ENCODE measurements around the gene PRMT9. TPM values are rescaled to one million over a fixed set of nuclear protein-coding genes. Genes with fewer than 3 reads are reported as not detected.

The PRMT9 gene
- total RNA-seq, 1 donor from 2014 or later, result 12.0 TPM

GRCh38 chr4:147644471-147644870 lies 39.5 kb downstream of the PRMT9 start:
- Histone ChIP-seq H3K36me3 (ENCODE audit: control insufficient read depth in 3 of 3, insufficient read depth in 3 of 3, low read length in 3 of 3) (peaks cover 6 to 14% (median 12%) of the 10 kb centered on the region in 3 donors), H3K4me3 (ENCODE audit: low read length in 3 of 3) (no peak overlapping the region), H3K27ac (ENCODE audit: low read depth, low read length) (no peak overlapping the region), H3K27me3 (ENCODE audit: control insufficient read depth in 3 of 3, insufficient read depth in 3 of 3, low read length in 3 of 3) (no peaks in the 10 kb centered on the region), H3K9me3 (ENCODE audit: control insufficient read depth in 3 of 3, low read length in 3 of 3) (no peaks in the 10 kb centered on the region), H3K9ac (ENCODE audit: low read depth in 1 of 3, low read length in 3 of 3) (no peak overlapping the region), H3K4me1 (ENCODE audit: control insufficient read depth in 3 of 3, insufficient read depth in 3 of 3, low read length in 3 of 3) (peaks cover 0 to 2% (median 0%) of the 10 kb centered on the region in 3 donors)

- peaks cover 6 to 11% (median 10%) of the 10 kb centered on the region in 3 donors for H3K36me3 ChIP-seq (ENCODE audit: control insufficient read depth in 3 of 3, insufficient read depth in 3 of 3, low read length in 3 of 3)
- no peak overlapping the region for H3K4me3 ChIP-seq (ENCODE audit: low read length in 3 of 3)
- no peak overlapping the region for H3K27ac ChIP-seq (ENCODE audit: low read depth, low read length)
- H3K4me1 ChIP-seq (ENCODE audit: control insufficient read depth in 3 of 3, insufficient read depth in 3 of 3, low read length in 3 of 3), result peaks cover 0 to 2% (median 0%) of the 10 kb centered on the region in 3 donors
- no peaks in the 10 kb centered on the region for H3K9me3 ChIP-seq (ENCODE audit: control insufficient read depth in 3 of 3, low read length in 3 of 3)
- H3K9ac ChIP-seq (ENCODE audit: low read depth in 1 of 3, low read length in 3 of 3), result no peak overlapping the region
- no peaks in the 10 kb centered on the region for H3K27me3 ChIP-seq (ENCODE audit: control insufficient read depth in 3 of 3, insufficient read depth in 3 of 3, low read length in 3 of 3)
Measured at GRCh38 chr4:147643616-147644015, 40.3 kb downstream of the PRMT9 start.

DNA sequence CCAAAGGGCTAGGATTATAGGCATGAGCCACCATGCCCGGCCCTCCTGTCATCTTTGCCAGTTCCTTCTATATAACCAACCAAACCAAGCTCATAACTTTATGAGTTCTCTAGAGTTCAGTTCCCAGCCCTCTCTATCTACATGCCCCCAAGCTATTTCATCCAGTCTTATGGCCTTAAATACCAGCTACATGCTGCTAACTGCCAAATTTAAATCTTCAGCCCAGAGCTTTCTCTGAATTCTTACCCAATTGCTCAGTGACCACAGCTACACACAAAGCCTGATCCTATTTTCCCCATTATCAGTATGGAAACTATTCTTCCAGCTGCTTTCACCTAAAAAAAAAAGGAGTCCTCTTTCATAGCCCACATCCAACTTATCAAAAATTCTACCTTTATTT lies 43.6 kb downstream of the PRMT9 start:
- H3K4me3 ChIP-seq (ENCODE audit: low read length in 3 of 3), result no peak overlapping the region
- no peak overlapping the region for H3K27ac ChIP-seq (ENCODE audit: low read depth, low read length)
- H3K9me3 ChIP-seq (ENCODE audit: control insufficient read depth in 3 of 3, low read length in 3 of 3), result no peaks in the 10 kb centered on the region
- H3K9ac ChIP-seq (ENCODE audit: low read depth in 1 of 3, low read length in 3 of 3), result no peak overlapping the region
- no peaks in the 10 kb centered on the region for H3K27me3 ChIP-seq (ENCODE audit: control insufficient read depth in 3 of 3, insufficient read depth in 3 of 3, low read length in 3 of 3)
- H3K4me1 ChIP-seq (ENCODE audit: control insufficient read depth in 3 of 3, insufficient read depth in 3 of 3, low read length in 3 of 3), result peaks cover 0 to 2% (median 0%) of the 10 kb centered on the region in 3 donors
- H3K36me3 ChIP-seq (ENCODE audit: control insufficient read depth in 3 of 3, insufficient read depth in 3 of 3, low read length in 3 of 3), result peaks cover 16 to 20% (median 19%) of the 10 kb centered on the region in 3 donors

DNA sequence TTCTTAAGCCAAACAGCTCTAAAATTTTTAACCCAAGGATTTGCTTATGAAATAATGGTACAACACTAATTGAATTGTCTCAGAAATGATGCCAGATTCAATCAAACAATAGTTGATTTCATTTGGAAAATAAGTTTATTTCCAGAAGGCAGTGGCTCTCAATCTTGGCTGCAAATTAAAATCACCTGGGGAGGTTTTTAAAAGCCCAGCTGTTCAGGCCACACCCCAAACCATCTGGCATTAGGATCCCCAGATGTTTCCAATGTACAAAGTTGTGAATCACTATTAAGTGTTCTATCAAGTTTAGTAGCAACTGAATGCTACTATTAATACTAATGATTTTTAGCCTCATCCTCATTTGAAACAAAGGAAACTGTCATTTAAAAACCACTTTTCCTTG lies 44.6 kb downstream of the PRMT9 start:
- Histone ChIP-seq H3K27me3 (ENCODE audit: control insufficient read depth in 3 of 3, insufficient read depth in 3 of 3, low read length in 3 of 3) (no peaks in the 10 kb centered on the region), H3K36me3 (ENCODE audit: control insufficient read depth in 3 of 3, insufficient read depth in 3 of 3, low read length in 3 of 3) (peaks cover 20 to 22% (median 22%) of the 10 kb centered on the region in 3 donors), H3K9me3 (ENCODE audit: control insufficient read depth in 3 of 3, low read length in 3 of 3) (no peaks in the 10 kb centered on the region), H3K9ac (ENCODE audit: low read depth in 1 of 3, low read length in 3 of 3) (no peak overlapping the region), H3K27ac (ENCODE audit: low read depth, low read length) (no peak overlapping the region), H3K4me1 (ENCODE audit: control insufficient read depth in 3 of 3, insufficient read depth in 3 of 3, low read length in 3 of 3) (peaks cover 0 to 2% (median 0%) of the 10 kb centered on the region in 3 donors), H3K4me3 (ENCODE audit: low read length in 3 of 3) (no peak overlapping the region)

- H3K9me3 ChIP-seq (ENCODE audit: control insufficient read depth in 3 of 3, low read length in 3 of 3), result no peaks in the 10 kb centered on the region
- H3K27ac ChIP-seq (ENCODE audit: low read depth, low read length), result no peak overlapping the region
- no peaks in the 10 kb centered on the region for H3K27me3 ChIP-seq (ENCODE audit: control insufficient read depth in 3 of 3, insufficient read depth in 3 of 3, low read length in 3 of 3)
- H3K4me3 ChIP-seq (ENCODE audit: low read length in 3 of 3), result no peak overlapping the region
- peaks cover 23 to 26% (median 25%) of the 10 kb centered on the region in 3 donors for H3K36me3 ChIP-seq (ENCODE audit: control insufficient read depth in 3 of 3, insufficient read depth in 3 of 3, low read length in 3 of 3)
- H3K4me1 ChIP-seq (ENCODE audit: control insufficient read depth in 3 of 3, insufficient read depth in 3 of 3, low read length in 3 of 3), result peaks cover 0 to 2% (median 0%) of the 10 kb centered on the region in 3 donors
- no peak overlapping the region for H3K9ac ChIP-seq (ENCODE audit: low read depth in 1 of 3, low read length in 3 of 3)
Measured at GRCh38 chr4:147638942-147639341, 45.0 kb downstream of the PRMT9 start.

GRCh38 chr4:147638365-147638764 lies 45.6 kb downstream of the PRMT9 start:
- Histone ChIP-seq H3K4me3 (ENCODE audit: low read length in 3 of 3) (no peak overlapping the region), H3K9me3 (ENCODE audit: control insufficient read depth in 3 of 3, low read length in 3 of 3) (no peaks in the 10 kb centered on the region), H3K27ac (ENCODE audit: low read depth, low read length) (no peak overlapping the region), H3K4me1 (ENCODE audit: control insufficient read depth in 3 of 3, insufficient read depth in 3 of 3, low read length in 3 of 3) (peaks cover 0 to 2% (median 0%) of the 10 kb centered on the region in 3 donors), H3K9ac (ENCODE audit: low read depth in 1 of 3, low read length in 3 of 3) (no peak overlapping the region), H3K36me3 (ENCODE audit: control insufficient read depth in 3 of 3, insufficient read depth in 3 of 3, low read length in 3 of 3) (peaks cover 26 to 31% (median 31%) of the 10 kb centered on the region in 3 donors), H3K27me3 (ENCODE audit: control insufficient read depth in 3 of 3, insufficient read depth in 3 of 3, low read length in 3 of 3) (no peaks in the 10 kb centered on the region)

DNA sequence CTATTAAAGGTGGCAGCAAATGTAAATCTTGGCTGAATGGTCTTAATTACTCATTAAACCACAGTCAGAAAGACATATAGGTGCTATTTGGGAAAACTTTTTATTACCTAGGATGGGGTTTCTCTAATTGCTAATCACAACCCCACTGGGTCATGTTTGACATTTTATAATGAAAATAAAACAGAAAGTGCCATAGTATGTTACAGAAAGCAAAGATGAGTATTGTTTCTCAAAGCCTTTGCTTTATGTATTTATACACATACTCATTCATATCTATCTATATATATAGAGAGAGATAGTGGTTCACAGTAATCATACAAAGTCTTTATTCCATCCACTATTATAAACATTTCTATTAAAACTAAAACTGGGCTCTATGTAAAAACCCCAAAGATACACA lies 48.6 kb downstream of the PRMT9 start:
- Histone ChIP-seq H3K27me3 (ENCODE audit: control insufficient read depth in 3 of 3, insufficient read depth in 3 of 3, low read length in 3 of 3) (no peaks in the 10 kb centered on the region), H3K9me3 (ENCODE audit: control insufficient read depth in 3 of 3, low read length in 3 of 3) (no peaks in the 10 kb centered on the region), H3K36me3 (ENCODE audit: control insufficient read depth in 3 of 3, insufficient read depth in 3 of 3, low read length in 3 of 3) (peaks cover 20 to 36% (median 31%) of the 10 kb centered on the region in 3 donors), H3K9ac (ENCODE audit: low read depth in 1 of 3, low read length in 3 of 3) (no peak overlapping the region), H3K27ac (ENCODE audit: low read depth, low read length) (no peak overlapping the region), H3K4me1 (ENCODE audit: control insufficient read depth in 3 of 3, insufficient read depth in 3 of 3, low read length in 3 of 3) (peaks cover 0 to 2% (median 0%) of the 10 kb centered on the region in 3 donors), H3K4me3 (ENCODE audit: low read length in 3 of 3) (no peak overlapping the region)

- Histone ChIP-seq H3K27me3 (ENCODE audit: control insufficient read depth in 3 of 3, insufficient read depth in 3 of 3, low read length in 3 of 3) (no peaks in the 10 kb centered on the region), H3K27ac (ENCODE audit: low read depth, low read length) (no peak overlapping the region), H3K4me1 (ENCODE audit: control insufficient read depth in 3 of 3, insufficient read depth in 3 of 3, low read length in 3 of 3) (no peaks in the 10 kb centered on the region), H3K9ac (ENCODE audit: low read depth in 1 of 3, low read length in 3 of 3) (no peak overlapping the region), H3K36me3 (ENCODE audit: control insufficient read depth in 3 of 3, insufficient read depth in 3 of 3, low read length in 3 of 3) (peaks cover 20 to 47% (median 31%) of the 10 kb centered on the region in 3 donors), H3K9me3 (ENCODE audit: control insufficient read depth in 3 of 3, low read length in 3 of 3) (no peaks in the 10 kb centered on the region), H3K4me3 (ENCODE audit: low read length in 3 of 3) (no peak overlapping the region)
Measured at GRCh38 chr4:147633643-147634042, 50.3 kb downstream of the PRMT9 start.

DNA sequence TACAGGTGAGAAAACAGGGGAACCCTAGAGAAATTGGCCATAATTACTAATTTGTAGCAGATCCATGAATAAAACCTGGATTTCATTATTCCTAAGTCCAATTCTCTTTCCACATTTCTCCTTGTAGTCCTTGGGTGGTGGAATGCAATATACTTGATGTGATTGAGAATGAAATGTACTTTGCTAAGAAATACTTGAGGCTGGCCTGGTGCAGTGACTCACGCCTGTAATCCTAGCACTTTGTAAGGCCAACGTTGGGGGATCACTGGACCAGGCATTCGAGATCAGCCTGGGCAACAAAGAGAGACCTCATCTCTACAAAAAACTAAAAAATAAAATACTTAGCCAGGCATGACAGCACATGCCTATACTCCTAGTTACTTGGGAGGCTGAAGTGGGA lies 50.9 kb downstream of the PRMT9 start:
- H3K9me3 ChIP-seq (ENCODE audit: control insufficient read depth in 3 of 3, low read length in 3 of 3), result no peaks in the 10 kb centered on the region
- no peaks in the 10 kb centered on the region for H3K27me3 ChIP-seq (ENCODE audit: control insufficient read depth in 3 of 3, insufficient read depth in 3 of 3, low read length in 3 of 3)
- no peak overlapping the region for H3K27ac ChIP-seq (ENCODE audit: low read depth, low read length)
- peaks cover 20 to 51% (median 33%) of the 10 kb centered on the region in 3 donors for H3K36me3 ChIP-seq (ENCODE audit: control insufficient read depth in 3 of 3, insufficient read depth in 3 of 3, low read length in 3 of 3)
- no peak overlapping the region for H3K4me3 ChIP-seq (ENCODE audit: low read length in 3 of 3)
- no peaks in the 10 kb centered on the region for H3K4me1 ChIP-seq (ENCODE audit: control insufficient read depth in 3 of 3, insufficient read depth in 3 of 3, low read length in 3 of 3)
- H3K9ac ChIP-seq (ENCODE audit: low read depth in 1 of 3, low read length in 3 of 3), result no peak overlapping the region

- H3K27me3 ChIP-seq (ENCODE audit: control insufficient read depth in 3 of 3, insufficient read depth in 3 of 3, low read length in 3 of 3), result no peaks in the 10 kb centered on the region
- no peaks in the 10 kb centered on the region for H3K4me1 ChIP-seq (ENCODE audit: control insufficient read depth in 3 of 3, insufficient read depth in 3 of 3, low read length in 3 of 3)
- H3K9ac ChIP-seq (ENCODE audit: low read depth in 1 of 3, low read length in 3 of 3), result no peak overlapping the region
- no peak overlapping the region for H3K4me3 ChIP-seq (ENCODE audit: low read length in 3 of 3)
- H3K27ac ChIP-seq (ENCODE audit: low read depth, low read length), result no peak overlapping the region
- H3K9me3 ChIP-seq (ENCODE audit: control insufficient read depth in 3 of 3, low read length in 3 of 3), result no peaks in the 10 kb centered on the region
- peaks cover 17 to 52% (median 34%) of the 10 kb centered on the region in 3 donors for H3K36me3 ChIP-seq (ENCODE audit: control insufficient read depth in 3 of 3, insufficient read depth in 3 of 3, low read length in 3 of 3)
Measured at GRCh38 chr4:147629783-147630730, 53.9 kb downstream of the PRMT9 start.
